ENCODE measurements around the gene OR10A3.
"Not testable (repeated sequence)": the region's sequence is repeated elsewhere in the genome, so short reads cannot be mapped to it uniquely, and the experiment has no call there.

OR10A3 gene

DNA sequence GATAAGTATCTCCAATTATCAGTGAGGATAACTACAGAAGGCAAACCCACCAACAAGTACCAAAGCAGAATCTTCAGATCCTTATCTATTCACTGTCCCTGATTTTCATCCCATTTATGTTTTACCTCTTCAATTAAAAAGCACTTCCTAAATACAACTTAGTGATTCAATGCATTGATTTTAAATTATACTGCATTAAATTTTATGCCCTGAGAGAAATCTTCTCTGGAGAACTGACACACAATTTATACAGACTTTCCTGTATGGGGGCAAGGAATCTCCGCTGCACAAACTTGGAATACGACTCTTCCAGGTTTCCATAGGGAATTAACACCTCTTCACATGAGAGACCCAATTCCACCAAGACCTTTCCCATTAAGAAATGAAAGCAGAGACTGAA lies at the start of gene OR10A3:
Gene OR10A3 (minus strand): TSS at position 101 of the 400 bp plus-strand sequence. CDS start 2,188 bp downstream, outside the sequence.
- DNase-seq, result no peak

GRCh38 chr11:7987560-7987883 lies 46.0 kb upstream of the OR10A3 start:
- not testable (repeated sequence) for DNase-seq

GRCh38 chr11:7986768-7987559 lies 45.5 kb upstream of the OR10A3 start, which contains the start of gene EIF3F:
Gene EIF3F, plus strand, starts transcription at chr11:7987337. Its CDS starts 16 bp downstream, at chr11:7987353.
- peak; percentile 97 for DNase-seq

- no peak for DNase-seq
Observed at GRCh38 chr11:7983832-7984590, 42.5 kb upstream of the OR10A3 start.

DNA sequence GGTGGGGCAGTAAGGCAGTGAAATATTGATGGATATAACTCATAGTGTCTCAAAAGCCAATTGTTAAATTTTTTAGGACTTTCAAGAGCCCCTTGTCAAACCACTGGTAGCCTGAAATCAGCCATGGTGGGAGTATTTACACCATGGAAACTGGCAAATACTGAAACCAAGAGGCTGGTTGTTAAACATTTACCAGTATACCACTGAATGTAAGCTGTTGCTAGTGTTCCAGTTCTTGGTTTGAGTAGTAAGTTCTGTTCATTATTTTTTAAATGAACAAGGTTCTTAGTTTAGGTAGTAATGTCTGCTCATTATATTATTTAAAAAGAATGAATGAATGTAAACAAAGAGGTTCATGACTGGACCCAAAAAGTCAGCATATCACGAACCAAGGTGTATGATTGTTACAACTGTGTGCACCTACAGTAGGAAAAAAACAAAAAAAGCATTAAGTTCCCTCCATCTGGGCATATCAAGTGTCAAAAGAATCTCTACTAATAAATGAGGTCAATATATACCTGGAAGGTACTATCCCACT lies 41.1 kb upstream of the OR10A3 start:
- DNase-seq, result no peak

- no peak for DNase-seq
Observed at GRCh38 chr11:7981619-7982157, 40.2 kb upstream of the OR10A3 start.

DNA sequence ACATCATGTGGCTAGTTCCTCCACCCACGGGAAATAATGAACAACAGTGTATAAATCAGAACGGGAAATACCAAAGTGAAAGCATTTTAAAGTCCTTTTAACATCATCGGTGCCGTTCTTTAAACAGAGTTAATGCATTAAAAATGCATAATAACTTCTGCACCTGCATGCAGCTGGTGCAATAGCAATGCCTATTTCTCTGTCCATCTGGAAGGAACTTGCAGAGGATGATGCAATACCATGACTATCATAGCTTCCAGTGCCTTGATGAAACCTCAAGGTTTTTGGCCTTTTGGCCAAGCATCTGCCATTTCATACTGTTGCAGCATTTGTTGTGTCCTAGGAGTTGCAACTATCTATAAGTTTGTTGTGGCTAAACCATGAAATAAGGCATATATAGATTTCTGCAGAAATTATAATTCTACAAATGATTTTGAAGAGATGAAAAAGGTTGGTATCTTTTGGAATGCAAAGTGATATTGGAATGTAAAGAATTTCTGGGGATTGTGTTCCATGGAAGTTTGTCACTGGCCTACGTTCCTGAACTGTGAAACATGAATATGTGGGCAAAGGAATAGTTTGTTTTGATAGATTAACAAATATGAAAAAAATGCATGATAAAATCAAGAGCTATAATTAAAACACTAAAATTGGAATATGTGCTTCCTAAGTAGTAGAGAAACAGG lies 35.9 kb upstream of the OR10A3 start:
- no peak for DNase-seq

GRCh38 chr11:7974668-7975067 lies 33.2 kb upstream of the OR10A3 start:
- DNase-seq, result no peak

DNA sequence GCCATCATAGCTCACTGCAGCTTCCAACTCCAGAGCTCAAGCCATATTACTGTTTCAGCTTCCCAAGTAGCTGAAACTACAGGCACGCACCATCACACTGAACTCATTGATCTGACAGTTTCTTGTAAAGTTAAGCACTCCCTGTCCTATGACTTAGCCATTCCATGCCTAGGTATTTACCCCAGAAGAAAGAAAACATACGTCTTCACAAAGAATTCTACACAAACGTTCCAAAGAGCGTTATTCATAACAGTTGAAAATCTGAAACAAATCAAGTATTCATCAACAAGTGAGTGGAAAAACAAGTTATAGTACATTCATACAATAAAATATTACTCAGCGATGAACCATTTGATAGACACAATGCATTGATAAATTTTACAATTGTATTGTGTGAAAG lies 31.5 kb upstream of the OR10A3 start:
- DNase-seq, result no peak

- DNase-seq, result no peak
Observed at GRCh38 chr11:7971846-7972245, 30.3 kb upstream of the OR10A3 start.

DNA sequence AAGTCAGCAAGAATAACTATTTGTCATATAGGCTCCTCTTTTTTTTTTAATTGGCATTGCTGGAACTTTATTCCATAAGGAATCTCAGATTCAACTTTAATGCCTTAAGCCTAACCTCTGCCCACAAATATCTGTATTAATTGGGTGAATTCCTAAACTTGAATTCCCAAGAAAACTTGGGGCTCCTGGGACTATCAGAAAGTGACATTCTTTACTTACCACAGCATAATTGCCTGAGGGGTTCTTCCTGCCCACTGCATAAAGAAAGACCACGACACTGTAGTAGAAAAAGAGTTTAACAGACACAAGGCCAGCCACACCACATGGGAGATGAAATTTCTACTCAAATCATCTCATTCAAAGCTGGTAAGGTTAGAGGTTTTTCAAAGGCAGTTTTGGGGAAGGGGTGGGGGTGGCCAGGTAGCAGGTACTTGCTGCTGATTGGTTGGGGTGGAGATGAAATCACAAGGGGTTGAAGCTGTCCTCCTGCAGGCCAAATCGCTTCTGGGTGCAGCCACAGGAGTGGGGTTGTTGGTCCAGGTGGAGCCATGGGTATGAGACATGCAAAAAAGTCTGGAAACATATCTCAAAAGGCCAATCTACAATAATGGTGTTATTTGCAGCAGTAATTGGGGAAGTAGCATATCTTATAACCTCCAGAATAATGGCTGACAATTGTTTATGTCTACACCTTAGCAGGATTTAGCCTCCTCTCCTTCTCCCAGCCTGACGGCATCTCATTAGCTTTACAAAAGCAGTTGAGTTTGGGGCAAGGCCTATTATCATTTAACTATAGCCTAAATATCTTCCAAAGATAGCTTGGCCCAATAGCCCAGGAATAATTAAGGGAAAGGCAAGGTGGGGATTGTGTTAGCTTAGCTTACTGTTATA lies 28.5 kb upstream of the OR10A3 start:
- no peak for DNase-seq

GRCh38 chr11:7968686-7969085 lies 27.2 kb upstream of the OR10A3 start:
- no peak for DNase-seq

- DNase-seq, result no peak
Observed at GRCh38 chr11:7967826-7968225, 26.3 kb upstream of the OR10A3 start.

DNA sequence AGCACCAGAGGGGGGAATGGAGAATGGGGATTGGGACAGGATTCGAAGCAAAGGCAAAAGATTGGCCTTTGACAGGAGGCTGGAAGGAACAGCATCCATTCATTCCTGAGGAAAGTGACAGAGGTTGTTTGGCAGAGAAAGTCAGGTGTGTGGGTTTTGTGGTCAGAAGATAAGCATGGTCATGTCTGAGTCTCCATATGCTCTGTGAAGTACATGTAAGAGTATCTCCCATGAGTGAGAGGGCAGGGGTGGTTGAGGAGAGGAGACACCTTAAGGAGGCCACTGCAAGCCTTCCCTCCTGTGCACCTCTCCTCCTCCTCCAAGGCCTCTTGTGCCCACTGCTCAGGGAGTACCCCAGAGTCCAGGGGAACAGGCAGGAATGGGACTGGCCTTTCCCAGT lies 25.6 kb upstream of the OR10A3 start:
- DNase-seq, result no peak

DNA sequence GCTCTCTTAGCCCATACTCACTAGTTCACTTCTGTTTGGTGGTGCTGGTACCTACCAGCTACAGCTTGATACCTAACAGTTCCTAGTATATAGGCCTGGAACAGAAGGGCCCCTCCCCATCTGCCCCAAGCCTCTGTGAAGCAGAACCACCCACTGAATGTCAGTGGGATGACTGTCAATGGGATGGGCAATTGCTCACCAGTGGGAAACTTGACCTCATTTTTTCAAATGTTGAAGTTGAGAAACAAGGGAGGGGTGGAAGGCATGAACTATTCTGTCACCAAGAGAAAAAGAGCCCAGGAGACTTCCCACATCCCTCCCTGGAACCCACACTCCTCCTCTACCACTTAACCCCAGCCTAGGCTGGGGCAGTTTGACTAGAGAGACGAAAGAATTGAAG lies 23.9 kb upstream of the OR10A3 start, which contains the start of gene NLRP10:
Gene NLRP10 (minus strand): TSS at position 62 of the 400 bp plus-strand sequence. CDS start 1,952 bp downstream, outside the sequence.
- DNase-seq, result no peak

DNA sequence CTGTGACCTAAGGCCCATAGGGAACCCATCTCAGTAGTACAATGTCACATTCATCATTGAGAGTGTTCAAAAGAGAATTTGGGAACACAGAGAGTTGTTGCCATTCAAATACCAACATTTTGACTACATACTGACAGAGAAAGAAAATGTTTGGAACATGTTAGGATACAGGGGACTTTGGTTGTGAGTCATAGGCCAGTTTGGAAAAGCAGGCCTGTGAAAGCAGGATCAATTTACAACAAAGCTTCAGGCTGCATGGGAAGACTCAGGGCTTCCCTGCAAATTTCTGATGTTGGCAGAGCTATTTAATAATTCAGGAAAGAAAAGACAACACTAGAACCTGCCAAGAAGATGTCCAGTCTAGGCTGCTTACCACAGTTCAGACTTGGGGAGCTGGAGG lies 23.4 kb upstream of the OR10A3 start:
- no peak for DNase-seq

- no peak for DNase-seq
Observed at GRCh38 chr11:7964261-7964660, 22.8 kb upstream of the OR10A3 start.

DNA sequence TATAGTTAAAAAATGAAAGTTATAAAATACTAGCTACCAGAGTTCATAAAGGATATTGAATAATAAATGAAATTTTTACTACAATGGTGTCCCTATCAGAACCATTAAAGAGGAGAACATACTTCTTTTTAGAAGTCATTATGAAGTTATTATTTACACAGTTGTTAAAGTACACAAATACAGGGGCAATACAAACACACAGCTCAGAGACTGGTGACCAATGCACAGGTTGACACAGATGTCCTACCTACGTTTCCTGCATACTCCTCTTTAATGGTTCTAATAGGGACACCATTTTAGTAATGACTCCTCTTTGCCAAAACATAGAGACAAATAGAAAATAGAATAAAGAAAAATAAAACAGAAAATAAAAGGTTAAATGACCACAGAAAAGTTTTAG lies 13.7 kb upstream of the OR10A3 start:
- no peak for DNase-seq

DNA sequence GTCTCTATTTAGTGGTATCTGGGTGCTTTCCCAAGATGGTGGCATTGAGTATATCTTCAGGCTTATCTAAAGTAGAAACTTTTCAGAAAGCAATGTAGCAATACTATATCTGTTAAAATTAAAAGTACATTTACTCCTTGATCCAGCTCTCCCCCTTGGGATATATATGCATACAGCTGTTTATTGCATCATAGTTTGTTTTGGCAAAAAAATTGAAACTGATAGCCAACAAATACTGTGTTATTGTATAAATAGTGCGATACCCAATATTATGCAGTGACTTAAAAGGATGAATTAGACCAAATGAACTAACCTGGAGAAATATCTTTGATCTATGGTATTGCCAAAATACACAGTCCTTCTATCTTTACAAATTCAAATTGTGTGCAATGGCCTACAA lies 8.4 kb upstream of the OR10A3 start:
- DNase-seq, result no peak

DNA sequence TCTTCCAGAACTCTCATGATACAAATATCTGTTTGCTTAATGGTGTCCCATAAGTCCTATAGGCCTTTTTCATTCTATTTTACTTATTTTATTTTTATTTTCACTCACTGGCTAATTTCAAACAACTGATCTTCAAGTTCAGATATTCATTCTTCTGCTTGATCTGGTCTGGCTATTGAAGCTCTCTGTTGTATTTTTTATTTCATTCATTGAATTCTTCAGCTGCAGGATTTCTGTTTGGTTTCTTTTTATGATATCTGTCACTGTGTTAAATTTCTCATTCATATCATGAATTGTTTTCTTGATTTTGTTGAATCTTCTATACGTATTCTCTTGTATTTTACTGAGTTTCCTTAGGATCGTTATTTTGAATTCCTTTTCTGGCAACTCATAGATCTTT lies 2.6 kb upstream of the OR10A3 start:
- DNase-seq, result no peak

DNA sequence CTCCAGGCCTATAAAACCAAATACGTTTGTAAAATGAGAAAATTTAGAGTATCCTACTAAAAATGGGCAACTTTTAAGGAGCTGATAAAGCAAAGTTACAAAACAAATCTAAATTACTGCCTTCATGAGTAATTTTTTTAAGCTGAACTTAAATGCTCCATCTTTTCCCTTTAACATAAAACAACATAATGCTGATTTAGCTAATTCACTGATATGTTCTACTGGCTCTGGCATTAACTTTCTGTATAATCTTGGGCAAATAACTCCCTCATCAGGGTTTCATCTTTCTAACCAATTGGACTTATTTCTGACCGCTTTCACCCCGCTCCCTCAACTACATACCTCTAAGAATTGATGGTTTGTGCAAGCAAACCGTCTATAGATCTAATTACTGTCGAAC lies 362 bp downstream of the OR10A3 start:
- DNase-seq, result no peak

GRCh38 chr11:7936615-7937014 lies 4.9 kb downstream of the OR10A3 start:
- DNase-seq, result no peak
